Upper lobe of left lung (tissue), 4 donors: ENCODE measurements around the gene VIPR1.

Experiments used
- POLR2AphosphoS5 ChIP-seq, 2 donors: sonication (generic); formaldehyde crosslinking; IDR thresholded peaks; one replicate each; pipeline ENCODE4 v1.5.1; 2017; ENCODE audit warnings: antibody characterized with exemption in 2 of 2
- TF ChIP-seq, protein P1 (sequence below), 6 experiments: fragments of 450-650 bp in 4 of 6; fragments of 200-600 bp in 2 of 6; sonication (generic) in 2 of 6; IDR thresholded peaks; one replicate each; pipeline ENCODE4 v1.5.1; 2016 to 2019; ENCODE audit warnings: antibody characterized with exemption in 6 of 6

DNA sequence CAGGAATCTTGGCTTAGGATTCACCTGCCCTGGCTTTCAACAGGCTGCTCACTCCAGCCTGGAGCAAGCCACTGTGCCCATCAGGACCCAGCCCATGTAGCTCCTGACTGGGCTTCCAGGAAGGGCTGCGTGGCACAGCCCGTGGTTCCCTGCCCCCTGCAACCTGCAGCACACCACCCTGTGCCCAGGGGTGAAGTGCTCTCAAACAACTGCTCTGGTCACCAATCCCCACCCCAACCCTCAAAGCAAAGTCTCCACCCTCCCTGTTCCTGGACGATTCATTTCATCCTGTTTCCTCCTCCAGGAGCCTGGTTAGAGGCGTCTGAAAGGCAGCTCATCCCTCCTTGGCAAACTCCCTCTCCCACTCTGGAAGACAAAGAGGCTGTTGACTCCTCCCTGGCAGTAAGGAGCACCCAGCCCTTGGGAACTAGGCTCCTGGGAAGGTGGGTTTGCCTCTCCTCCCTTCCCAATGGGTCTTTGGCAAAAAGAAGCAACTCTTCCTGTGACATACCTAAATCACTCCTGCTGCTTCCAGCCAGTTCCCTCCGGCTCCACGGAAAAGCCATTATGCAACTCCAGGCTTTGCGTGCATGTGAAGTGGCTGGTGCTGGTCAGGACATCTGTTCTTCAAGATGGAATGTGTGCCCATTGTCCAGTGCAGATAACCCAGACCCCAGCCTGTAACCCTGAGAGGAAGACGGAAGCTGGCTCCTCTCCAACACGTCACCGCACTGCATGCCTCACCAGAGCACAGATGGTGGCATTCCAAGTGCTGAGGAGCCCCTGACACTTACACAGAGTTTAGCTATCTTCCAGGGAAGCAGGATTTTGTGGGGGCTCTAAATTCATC is 29.1 kb upstream of the VIPR1 start:
- TF ChIP-seq, protein P1, sequence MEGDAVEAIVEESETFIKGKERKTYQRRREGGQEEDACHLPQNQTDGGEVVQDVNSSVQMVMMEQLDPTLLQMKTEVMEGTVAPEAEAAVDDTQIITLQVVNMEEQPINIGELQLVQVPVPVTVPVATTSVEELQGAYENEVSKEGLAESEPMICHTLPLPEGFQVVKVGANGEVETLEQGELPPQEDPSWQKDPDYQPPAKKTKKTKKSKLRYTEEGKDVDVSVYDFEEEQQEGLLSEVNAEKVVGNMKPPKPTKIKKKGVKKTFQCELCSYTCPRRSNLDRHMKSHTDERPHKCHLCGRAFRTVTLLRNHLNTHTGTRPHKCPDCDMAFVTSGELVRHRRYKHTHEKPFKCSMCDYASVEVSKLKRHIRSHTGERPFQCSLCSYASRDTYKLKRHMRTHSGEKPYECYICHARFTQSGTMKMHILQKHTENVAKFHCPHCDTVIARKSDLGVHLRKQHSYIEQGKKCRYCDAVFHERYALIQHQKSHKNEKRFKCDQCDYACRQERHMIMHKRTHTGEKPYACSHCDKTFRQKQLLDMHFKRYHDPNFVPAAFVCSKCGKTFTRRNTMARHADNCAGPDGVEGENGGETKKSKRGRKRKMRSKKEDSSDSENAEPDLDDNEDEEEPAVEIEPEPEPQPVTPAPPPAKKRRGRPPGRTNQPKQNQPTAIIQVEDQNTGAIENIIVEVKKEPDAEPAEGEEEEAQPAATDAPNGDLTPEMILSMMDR (IDR thresholded peaks at IDR 0.05) = no peak
- peak; percentile 8 to 39 for TF ChIP-seq POLR2AphosphoS5 (IDR thresholded peaks at IDR 0.05)
